HepG2 (cell line): ENCODE results near the gene ADCY9. TPM values are rescaled to one million over a fixed set of nuclear protein-coding genes. Genes with fewer than 3 reads are reported as not detected.

Experiments
- ATAC-seq: fragments of 200-7000 bp; cut with Tn5 transposase; 3 replicates; pipeline ENCODE4 v1.9.1; 2020; ENCODE audit warnings: mild to moderate bottlenecking, moderate library complexity
- BruUV-seq: library from RNA; stranded (reverse); fragments of 400-500 nt; replicated peaks from 2 replicates; lab custom pipeline; 2021; lab: Mats Ljungman, UMichigan
- CTCF ChIA-PET: fragments of 300-600 bp; formaldehyde crosslinking; extraction: SDS; loops from one replicate; lab custom pipeline; 2021; ENCODE audit warnings: low total read pairs, inconsistent platforms, low intra/inter-chr PET ratio; lab: Yijun Ruan, JAX
- POLR2A ChIA-PET: fragments of 350-600 bp; sonication (Branson Sonifier 250); formaldehyde crosslinking; loops from one replicate; lab custom pipeline; 2020; ENCODE audit warnings: antibody characterized with exemption, inconsistent platforms; lab: Yijun Ruan, JAX
- DNase-seq: peaks from one replicate; pipeline ENCODE4 v3.0.0-alpha.2; 2015; ENCODE audit warnings: low spot score
- FAIRE-seq: peaks from 3 replicates; lab custom pipeline; 2011; peaks lifted over from hg19 to GRCh38; lab: Jason Lieb, UNC
- H2AFZ ChIP-seq: one replicate; pipeline ENCODE4 v1.6.1; 2011; ENCODE audit warnings: low read length, inconsistent platforms
- H3K27ac ChIP-seq: fragments of 300-600 bp; 3 replicates; pipeline ENCODE4 v1.8.0; 2011; ENCODE audit warnings: mixed run types, mild to moderate bottlenecking, mixed read lengths, low read length, inconsistent platforms; ENCODE audit not compliant: insufficient read depth; ENCODE audit errors: extremely low read length
- H3K27me3 ChIP-seq, 2 experiments: fragments of 200-600 bp in 1 of 2; 2 replicates in 1 of 2; 3 replicates in 1 of 2; pipeline versions ENCODE4 v1.6.0 to v1.8.0; 2011; ENCODE audit warnings: low read length in 2 of 2, mild to moderate bottlenecking in 2 of 2, moderate library complexity in 2 of 2, inconsistent platforms in 1 of 2; ENCODE audit not compliant: insufficient read depth in 2 of 2, control insufficient read depth in 1 of 2
- H3K36me3 ChIP-seq, 2 experiments: fragments of 200-600 bp in 1 of 2; replicated peaks in 1 of 2; 2 replicates in 1 of 2; 3 replicates in 1 of 2; pipeline versions ENCODE4 v1.5.1 to v1.8.0; 2011; ENCODE audit warnings: low read length in 2 of 2, inconsistent platforms in 1 of 2; ENCODE audit not compliant: insufficient read depth in 2 of 2, control insufficient read depth in 1 of 2
- H3K4me1 ChIP-seq: 2 replicates; pipeline ENCODE4 v1.5.1; 2012; ENCODE audit warnings: low read length, inconsistent platforms; ENCODE audit not compliant: insufficient read depth
- H3K4me2 ChIP-seq: 2 replicates; pipeline ENCODE4 v1.6.0; 2011; ENCODE audit warnings: low read depth, low read length, inconsistent platforms
- H3K4me3 ChIP-seq, 3 experiments: fragments of 200-600 bp in 1 of 3; sonication (generic), shearing (Covaris generic) in 1 of 3; replicated peaks in 1 of 3; 2 replicates each; pipeline ENCODE4 v1.5.1; 2011 to 2016; ENCODE audit warnings: low read length in 3 of 3, inconsistent platforms in 2 of 3, low read depth in 2 of 3, mild to moderate bottlenecking in 2 of 3, control low read depth in 1 of 3, mixed read lengths in 1 of 3; ENCODE audit not compliant: insufficient read depth in 1 of 3
- H3K79me2 ChIP-seq: one replicate; pipeline ENCODE4 v1.6.1; 2011; ENCODE audit warnings: low read length, inconsistent platforms; ENCODE audit not compliant: insufficient read depth
- H3K9ac ChIP-seq: 2 replicates; pipeline ENCODE4 v1.6.0; 2011; ENCODE audit warnings: mild to moderate bottlenecking, low read depth, low read length, inconsistent platforms; ENCODE audit not compliant: insufficient read depth
- H3K9me3 ChIP-seq: 2 replicates; pipeline ENCODE4 v1.5.1; 2012; ENCODE audit warnings: mild to moderate bottlenecking, low read length
- H4K20me1 ChIP-seq: 2 replicates; pipeline ENCODE4 v1.6.0; 2011; ENCODE audit warnings: inconsistent platforms, mild to moderate bottlenecking, low read length, moderate library complexity; ENCODE audit not compliant: insufficient read depth
- AHR ChIP-seq: IDR thresholded peaks from 2 replicates; pipeline ENCODE4 v1.6.1; 2018; ENCODE audit warnings: missing genetic modification reagents, missing compliant biosample characterization
- GPN1 ChIP-seq: sonication (generic); formaldehyde crosslinking; IDR thresholded peaks from 2 replicates; pipeline ENCODE4 v1.5.1; 2020; ENCODE audit warnings: missing genetic modification reagents, borderline replicate concordance
- RERE ChIP-seq: IDR thresholded peaks from 2 replicates; pipeline ENCODE4 v1.6.1; 2016; ENCODE audit warnings: low read depth, missing genetic modification reagents, missing compliant biosample characterization
- TP53 ChIP-seq: sonication (generic); formaldehyde crosslinking; conservative IDR thresholded peaks from 2 replicates; pipeline ENCODE4 v1.4.0; 2020; ENCODE audit warnings: missing genetic modification reagents
- ZNF251 ChIP-seq: sonication (generic); formaldehyde crosslinking; IDR thresholded peaks from 2 replicates; pipeline ENCODE4 v1.9.0; 2021; ENCODE audit warnings: mild to moderate bottlenecking, missing genetic modification reagents
- ZNF781 ChIP-seq: sonication (generic); formaldehyde crosslinking; IDR thresholded peaks from 2 replicates; pipeline ENCODE4 v1.5.1; 2020; ENCODE audit warnings: borderline replicate concordance, mild to moderate bottlenecking, missing genetic modification reagents; ENCODE audit errors: not compliant biosample characterization
- WGBS: methylation state at CpG from one replicate; pipeline ENCODE4 v1.1.6; 2017; ENCODE audit warnings: low lambda C conversion rate; 5-methylcytosine and 5-hydroxymethylcytosine counted together
- in situ Hi-C: cut with HindIII; loops from 2 replicates; pipeline ENCODE4 v1.10.0; 2017; ENCODE audit warnings: low pct_unique_long_range_greater_than_20kb; ENCODE audit not compliant: extremely low pct_ligation_motif_present
- intact Hi-C: fragments of 100-400 bp; cut with micrococcal nuclease; formaldehyde crosslinking; loops from one replicate; pipeline ENCODE4 v1.10.0; 2022; ENCODE audit not compliant: unreplicated experiment
- polyA plus RNA-seq, 8 experiments: library from polyadenylated mRNA; depleted of rRNA in 3 of 8; stranded (reverse) in 7 of 8; unstranded in 1 of 8; fragments of >200 nt; fragmentation: Illumina TruSeq in 4 of 8; extraction: Trizol in 4 of 8; gene quantifications; 2 replicates each; pipeline versions ENCODE4 v1.2.1 to v1.2.3, GENCODE V29; 2011 to 2016; ENCODE audit warnings: low read depth in 4 of 8, missing spikeins in 1 of 8, mixed read lengths in 1 of 8; ENCODE audit not compliant: insufficient read depth in 1 of 8
- total RNA-seq, 5 experiments: library from RNA; depleted of rRNA; stranded (reverse); fragments of >200 nt; fragmentation: Illumina TruSeq; extraction: Trizol; gene quantifications; 2 replicates each; pipeline ENCODE4 v1.2.3, GENCODE V29; 2016; ENCODE audit warnings: low read depth in 1 of 5

The ADCY9 gene
- total and polyA plus RNA-seq, 2 of the 13 experiments (the other 11 are each of a cell fraction or from before 2014, with no cell fraction given) = 11.2 to 13.9 TPM

- H3K27ac ChIP-seq = no peak overlapping the region
- H4K20me1 ChIP-seq = no peaks in the 10 kb centered on the region
- WGBS = 97% methylated on average over 12 of the region's 12 CpGs
- H3K4me1 ChIP-seq = peaks cover 23% of the 10 kb centered on the region
- no TSS peak for BruUV-seq
- intact Hi-C loops = no loop called here
- no peak for DNase-seq
- no peaks in the 10 kb centered on the region for H3K27me3 ChIP-seq
- TF ChIP-seq AHR (CRISPR knock-in tag) (no peak), ZNF781 (CRISPR knock-in tag) (no peak), ZNF251 (CRISPR knock-in tag) (no peak)
- TF ChIP-seq, all 625 proteins: peak for 0
- H3K4me2 ChIP-seq = no peak overlapping the region
- H3K9me3 ChIP-seq = no peaks in the 10 kb centered on the region
- no peaks in the 10 kb centered on the region for H3K36me3 ChIP-seq
- H3K9ac ChIP-seq = no peak overlapping the region
- ChIA-PET CTCF (no interaction called here), POLR2A (no interaction called here)
- H2AFZ ChIP-seq = no peak overlapping the region
- in situ Hi-C loops = no loop called here
- no peak for FAIRE-seq
- H3K79me2 ChIP-seq = no peaks in the 10 kb centered on the region
- H3K4me3 ChIP-seq = no peak overlapping the region
- ATAC-seq = no peak
Measured at GRCh38 chr16:4141604-4142003, 25.4 kb upstream of the ADCY9 start.

GRCh38 chr16:4140652-4141051 lies 24.4 kb upstream of the ADCY9 start:
- H3K27ac ChIP-seq = no peak overlapping the region
- H4K20me1 ChIP-seq = no peaks in the 10 kb centered on the region
- WGBS = 95% methylated on average over 3 of the region's 3 CpGs
- H3K79me2 ChIP-seq = no peaks in the 10 kb centered on the region
- no peak overlapping the region for H3K4me3 ChIP-seq
- in situ Hi-C loops = no loop called here
- BruUV-seq = no TSS peak
- H3K4me2 ChIP-seq = no peak overlapping the region
- POLR2A ChIA-PET = interaction anchor here (0.7 kb wide), 1 partner anchor 13 kb away, joined by 3 read pairs; no protein-coding TSS in a partner anchor
- H3K36me3 ChIP-seq = no peaks in the 10 kb centered on the region
- no peak for FAIRE-seq
- H3K4me1 ChIP-seq = peaks cover 23% of the 10 kb centered on the region
- no peaks in the 10 kb centered on the region for H3K9me3 ChIP-seq
- ATAC-seq = no peak
- no peak for DNase-seq
- intact Hi-C loops = no loop called here
- no peaks in the 10 kb centered on the region for H3K27me3 ChIP-seq
- CTCF ChIA-PET = no interaction called here
- TF ChIP-seq GPN1 (CRISPR knock-in tag) = no peak
- no peak for TF ChIP-seq RERE (CRISPR knock-in tag)
- peak; percentile 97 for TF ChIP-seq TP53 (CRISPR knock-in tag)
- H2AFZ ChIP-seq = peak overlapping the region; percentile 46
- no peak overlapping the region for H3K9ac ChIP-seq
